ENCODE data around the gene SPSB4.

- TF ChIP-seq CTCF (IDR thresholded peaks at IDR 0.05) (no peak), EP300 (IDR thresholded peaks at IDR 0.05; ENCODE audit: low read depth) (no peak), POLR2AphosphoS5 (IDR thresholded peaks at IDR 0.05) (no peak)
Observed at GRCh38 chr3:141150931-141151330, 99.8 kb downstream of the SPSB4 start.

All from transverse colon (tissue), 4 donors.